HepG2 (cell line): ENCODE data around the gene RHOC. TPM values are rescaled to one million over a fixed set of nuclear protein-coding genes. Genes with fewer than 3 reads are reported as not detected.

Source experiments
- ATAC-seq: fragments of 200-7000 bp; cut with Tn5 transposase; 3 replicates; pipeline ENCODE4 v1.9.1; 2020; ENCODE audit warnings: mild to moderate bottlenecking, moderate library complexity
- BruUV-seq: library from RNA; stranded (reverse); fragments of 400-500 nt; replicated peaks from 2 replicates; lab custom pipeline; 2021; lab: Mats Ljungman, UMichigan
- CTCF ChIA-PET: fragments of 300-600 bp; formaldehyde crosslinking; extraction: SDS; loops from one replicate; lab custom pipeline; 2021; ENCODE audit warnings: low total read pairs, inconsistent platforms, low intra/inter-chr PET ratio; lab: Yijun Ruan, JAX
- POLR2A ChIA-PET: fragments of 350-600 bp; sonication (Branson Sonifier 250); formaldehyde crosslinking; loops from one replicate; lab custom pipeline; 2020; ENCODE audit warnings: antibody characterized with exemption, inconsistent platforms; lab: Yijun Ruan, JAX
- DNase-seq: peaks from one replicate; pipeline ENCODE4 v3.0.0-alpha.2; 2015; ENCODE audit warnings: low spot score
- FAIRE-seq: peaks from 3 replicates; lab custom pipeline; 2011; peaks lifted over from hg19 to GRCh38; lab: Jason Lieb, UNC
- H2AFZ ChIP-seq: one replicate; pipeline ENCODE4 v1.6.1; 2011; ENCODE audit warnings: low read length, inconsistent platforms
- H3K27ac ChIP-seq: fragments of 300-600 bp; 3 replicates; pipeline ENCODE4 v1.8.0; 2011; ENCODE audit warnings: mixed run types, mild to moderate bottlenecking, mixed read lengths, low read length, inconsistent platforms; ENCODE audit not compliant: insufficient read depth; ENCODE audit errors: extremely low read length
- H3K27me3 ChIP-seq, 2 experiments: fragments of 200-600 bp in 1 of 2; 2 replicates in 1 of 2; 3 replicates in 1 of 2; pipeline versions ENCODE4 v1.6.0 to v1.8.0; 2011; ENCODE audit warnings: low read length in 2 of 2, mild to moderate bottlenecking in 2 of 2, moderate library complexity in 2 of 2, inconsistent platforms in 1 of 2; ENCODE audit not compliant: insufficient read depth in 2 of 2, control insufficient read depth in 1 of 2
- H3K36me3 ChIP-seq, 2 experiments: fragments of 200-600 bp in 1 of 2; replicated peaks in 1 of 2; 2 replicates in 1 of 2; 3 replicates in 1 of 2; pipeline versions ENCODE4 v1.5.1 to v1.8.0; 2011; ENCODE audit warnings: low read length in 2 of 2, inconsistent platforms in 1 of 2; ENCODE audit not compliant: insufficient read depth in 2 of 2, control insufficient read depth in 1 of 2
- H3K4me1 ChIP-seq: 2 replicates; pipeline ENCODE4 v1.5.1; 2012; ENCODE audit warnings: low read length, inconsistent platforms; ENCODE audit not compliant: insufficient read depth
- H3K4me2 ChIP-seq: 2 replicates; pipeline ENCODE4 v1.6.0; 2011; ENCODE audit warnings: low read depth, low read length, inconsistent platforms
- H3K4me3 ChIP-seq, 3 experiments: fragments of 200-600 bp in 1 of 3; sonication (generic), shearing (Covaris generic) in 1 of 3; replicated peaks in 1 of 3; 2 replicates each; pipeline ENCODE4 v1.5.1; 2011 to 2016; ENCODE audit warnings: low read length in 3 of 3, inconsistent platforms in 2 of 3, low read depth in 2 of 3, mild to moderate bottlenecking in 2 of 3, control low read depth in 1 of 3, mixed read lengths in 1 of 3; ENCODE audit not compliant: insufficient read depth in 1 of 3
- H3K79me2 ChIP-seq: one replicate; pipeline ENCODE4 v1.6.1; 2011; ENCODE audit warnings: low read length, inconsistent platforms; ENCODE audit not compliant: insufficient read depth
- H3K9ac ChIP-seq: 2 replicates; pipeline ENCODE4 v1.6.0; 2011; ENCODE audit warnings: mild to moderate bottlenecking, low read depth, low read length, inconsistent platforms; ENCODE audit not compliant: insufficient read depth
- H3K9me3 ChIP-seq: 2 replicates; pipeline ENCODE4 v1.5.1; 2012; ENCODE audit warnings: mild to moderate bottlenecking, low read length
- H4K20me1 ChIP-seq: 2 replicates; pipeline ENCODE4 v1.6.0; 2011; ENCODE audit warnings: inconsistent platforms, mild to moderate bottlenecking, low read length, moderate library complexity; ENCODE audit not compliant: insufficient read depth
- ARID5B ChIP-seq: IDR thresholded peaks from 2 replicates; pipeline ENCODE4 v1.4.0; 2020; ENCODE audit warnings: mild to moderate bottlenecking, missing genetic modification reagents
- BATF2 ChIP-seq: sonication (generic); formaldehyde crosslinking; IDR thresholded peaks from 2 replicates; pipeline ENCODE4 v1.8.0; 2022; ENCODE audit warnings: mild to moderate bottlenecking, missing genetic modification reagents, moderate library complexity
- CBX2 ChIP-seq, 2 experiments: fragments of 200-600 bp in 1 of 2; sonication (generic); formaldehyde crosslinking in 1 of 2; IDR thresholded peaks; 2 replicates each; pipeline versions ENCODE4 v1.7.0 to v1.8.1; 2018 to 2022; ENCODE audit warnings: low read depth in 2 of 2, low read length in 1 of 2, mild to moderate bottlenecking in 1 of 2, missing genetic modification reagents in 1 of 2
- CEBPZ ChIP-seq: IDR thresholded peaks from 2 replicates; pipeline ENCODE4 v1.6.1; 2012; ENCODE audit warnings: low read length, improper control_type of control experiment
- CENPX ChIP-seq: sonication (generic); formaldehyde crosslinking; IDR thresholded peaks from 2 replicates; pipeline ENCODE4 v1.9.0; 2021; ENCODE audit warnings: mild to moderate bottlenecking, missing genetic modification reagents, moderate library complexity
- GABPB1 ChIP-seq: IDR thresholded peaks from 2 replicates; pipeline ENCODE4 v1.6.1; 2016; ENCODE audit warnings: mild to moderate bottlenecking, missing genetic modification reagents, moderate library complexity, missing compliant biosample characterization
- GATAD2A ChIP-seq: IDR thresholded peaks from 2 replicates; pipeline ENCODE4 v1.6.1; 2016
- HNF4G ChIP-seq, 2 experiments: sonication (generic) in 1 of 2; formaldehyde crosslinking in 1 of 2; IDR thresholded peaks; 2 replicates each; pipeline versions ENCODE4 v1.4.0 to v1.6.1; 2011 to 2020; ENCODE audit warnings: borderline replicate concordance in 2 of 2, low read depth in 2 of 2, mild to moderate bottlenecking in 2 of 2, low read length in 1 of 2, missing genetic modification reagents in 1 of 2, moderate library complexity in 1 of 2
- HOXA3 ChIP-seq: sonication (generic); formaldehyde crosslinking; IDR thresholded peaks from 2 replicates; pipeline ENCODE4 v1.5.0; 2020; ENCODE audit warnings: missing genetic modification reagents
- NRL ChIP-seq: sonication (generic); formaldehyde crosslinking; IDR thresholded peaks from 2 replicates; pipeline ENCODE4 v1.5.0; 2020; ENCODE audit warnings: missing genetic modification reagents, mild to moderate bottlenecking, moderate library complexity, borderline replicate concordance
- POLR2AphosphoS5 ChIP-seq: IDR thresholded peaks from 2 replicates; pipeline ENCODE4 v1.6.1; 2012; ENCODE audit warnings: low read depth, low read length
- REL ChIP-seq: sonication (generic); formaldehyde crosslinking; conservative IDR thresholded peaks from 2 replicates; pipeline ENCODE4 v1.8.0; 2022; ENCODE audit warnings: mild to moderate bottlenecking, missing genetic modification reagents, moderate library complexity
- SP1 ChIP-seq, 2 experiments: fragments of 450-650 bp in 1 of 2; sonication (generic) in 1 of 2; formaldehyde crosslinking in 1 of 2; IDR thresholded peaks; 2 replicates each; pipeline versions ENCODE4 v1.4.0 to v1.6.1; 2016 to 2020; ENCODE audit warnings: missing genetic modification reagents in 1 of 2
- ZKSCAN1 ChIP-seq: fragments of 150-350 bp; IDR thresholded peaks from 2 replicates; pipeline ENCODE4 v1.6.1; 2014; ENCODE audit warnings: low read length
- WGBS: methylation state at CpG from one replicate; pipeline ENCODE4 v1.1.6; 2017; ENCODE audit warnings: low lambda C conversion rate; 5-methylcytosine and 5-hydroxymethylcytosine counted together
- in situ Hi-C: cut with HindIII; loops from 2 replicates; pipeline ENCODE4 v1.10.0; 2017; ENCODE audit warnings: low pct_unique_long_range_greater_than_20kb; ENCODE audit not compliant: extremely low pct_ligation_motif_present
- intact Hi-C: fragments of 100-400 bp; cut with micrococcal nuclease; formaldehyde crosslinking; loops from one replicate; pipeline ENCODE4 v1.10.0; 2022; ENCODE audit not compliant: unreplicated experiment
- polyA plus RNA-seq, 8 experiments: library from polyadenylated mRNA; depleted of rRNA in 3 of 8; stranded (reverse) in 7 of 8; unstranded in 1 of 8; fragments of >200 nt; fragmentation: Illumina TruSeq in 4 of 8; extraction: Trizol in 4 of 8; gene quantifications; 2 replicates each; pipeline versions ENCODE4 v1.2.1 to v1.2.3, GENCODE V29; 2011 to 2016; ENCODE audit warnings: low read depth in 4 of 8, missing spikeins in 1 of 8, mixed read lengths in 1 of 8; ENCODE audit not compliant: insufficient read depth in 1 of 8
- total RNA-seq, 5 experiments: library from RNA; depleted of rRNA; stranded (reverse); fragments of >200 nt; fragmentation: Illumina TruSeq; extraction: Trizol; gene quantifications; 2 replicates each; pipeline ENCODE4 v1.2.3, GENCODE V29; 2016; ENCODE audit warnings: low read depth in 1 of 5

Gene RHOC
- total and polyA plus RNA-seq, 2 of the 13 experiments (the other 11 are each of a cell fraction or from before 2014, with no cell fraction given), result 64.3 to 182 TPM

GRCh38 chr1:112704934-112705627, 1.8 kb downstream of the RHOC start:
- H3K27me3 ChIP-seq, result peaks cover 0 to 22% of the 10 kb centered on the region in 2 experiments; a peak in 1 of 5 replicates
- peaks cover 3 to 23% of the 10 kb centered on the region in 2 experiments; a peak in 4 of 5 replicates for H3K36me3 ChIP-seq
- H2AFZ ChIP-seq, result no peak overlapping the region
- H3K9me3 ChIP-seq, result no peaks in the 10 kb centered on the region
- ATAC-seq (peak; percentile 60), DNase-seq (peak; percentile 84), FAIRE-seq (peak; percentile 93)
- CTCF ChIA-PET, result no interaction called here
- peaks cover 61% of the 10 kb centered on the region for H3K4me1 ChIP-seq
- H3K9ac ChIP-seq, result peak overlapping the region; percentile 85
- peak overlapping the region; percentile 94 for H3K4me2 ChIP-seq
- WGBS, result under 1% methylated on average over 13 of the region's 13 CpGs
- no peaks in the 10 kb centered on the region for H4K20me1 ChIP-seq
- POLR2A ChIA-PET, result interaction anchor here (0.6 to 9.2 kb wide), 12 partner anchors 9 to 369 kb away, joined by 3 to 251 read pairs (median 3); partner anchors contain the start of genes CAPZA1, CTTNBP2NL, MOV10 and PPM1J
- BruUV-seq, result no TSS peak
- H3K4me3 ChIP-seq, result peak overlapping the region; percentile 61 to 99 (median 96)
- intact Hi-C loops, result no loop called here
- in situ Hi-C loops, result loop anchor here (5.0 to 25.0 kb wide), 5 partner anchors 33 to 332 kb away; partner anchors contain the start of genes CAPZA1, MOV10, ST7L and WNT2B
- peaks cover 22% of the 10 kb centered on the region for H3K79me2 ChIP-seq
- H3K27ac ChIP-seq, result peak overlapping the region; percentile 78
- TF ChIP-seq HNF4G (IDR thresholded peaks at IDR 0.05; ENCODE audit: borderline replicate concordance, low read depth, low read length) (peak; percentile 71; the same call in 1 of the 2 replicates), HNF4G (CRISPR knock-in tag; IDR thresholded peaks at IDR 0.05; ENCODE audit: borderline replicate concordance, low read depth) (peak; percentile 57; the same call in 1 of the 2 replicates), CENPX (CRISPR knock-in tag) (no peak), ZKSCAN1 (0 out of 2 replicates have a peak, but pooled peaks have one; percentile 26), CBX2 (IDR thresholded peaks at IDR 0.05; ENCODE audit: low read depth, low read length) (no peak), CBX2 (CRISPR knock-in tag; IDR thresholded peaks at IDR 0.05; ENCODE audit: low read depth) (no peak), REL (no peak), GATAD2A (CRISPR knock-in tag) (peak; percentile 9), SP1 (IDR thresholded peaks at IDR 0.05) (no peak), SP1 (CRISPR knock-in tag; IDR thresholded peaks at IDR 0.05) (peak; percentile 20; the same call in 1 of the 2 replicates), ARID5B (CRISPR knock-in tag) (peak; percentile 28; the same call in 1 of the 2 replicates), GABPB1 (CRISPR knock-in tag) (peak; percentile 64), HOXA3 (peak; percentile 8; the same call in 1 of the 2 replicates), NRL (0 out of 2 replicates have a peak, but pooled peaks have one; percentile 58), CEBPZ (no peak), BATF2 (CRISPR knock-in tag) (0 out of 2 replicates have a peak, but pooled peaks have one; percentile 30), POLR2AphosphoS5 (peak; percentile 53)
